MCF 10A (cell line): ENCODE results near the gene BCLAF3. TPM values are rescaled to one million over a fixed set of nuclear protein-coding genes. Genes with fewer than 3 reads are reported as not detected.

Experiments
- BruUV-seq: library from RNA; stranded (reverse); fragments of 400-500 nt; replicated peaks from 2 replicates; lab custom pipeline; 2021; lab: Mats Ljungman, UMichigan
- CTCF ChIA-PET: fragments of 300-600 bp; sonication (Branson Sonifier 250); formaldehyde crosslinking; extraction: SDS; loops from one replicate; lab custom pipeline; 2021; ENCODE audit warnings: antibody characterized with exemption, inconsistent platforms; lab: Yijun Ruan, JAX
- POLR2A ChIA-PET: fragments of 300-600, 350-650 bp; sonication (Branson Sonifier 250); formaldehyde crosslinking; extraction: SDS; loops from one replicate; lab custom pipeline; 2020; ENCODE audit warnings: antibody characterized with exemption, inconsistent platforms; lab: Yijun Ruan, JAX
- DNase-seq: peaks from one replicate; pipeline ENCODE4 v3.0.0-alpha.2; 2018; ENCODE audit not compliant: unreplicated experiment
- H3K27ac Mint-ChIP-seq: one replicate; pipeline ENCODE4 v1.8.0; 2022; ENCODE audit warnings: mild to moderate bottlenecking, low read depth, mixed read lengths; ENCODE audit not compliant: unreplicated experiment
- H3K27me3 Mint-ChIP-seq: one replicate; pipeline ENCODE4 v1.8.0; 2022; ENCODE audit warnings: mixed read lengths; ENCODE audit not compliant: insufficient read depth, unreplicated experiment
- H3K36me3 Mint-ChIP-seq: one replicate; pipeline ENCODE4 v1.8.0; 2022; ENCODE audit warnings: mild to moderate bottlenecking, moderate library complexity, mixed read lengths; ENCODE audit not compliant: insufficient read depth, unreplicated experiment
- H3K4me1 Mint-ChIP-seq: one replicate; pipeline ENCODE4 v1.8.0; 2022; ENCODE audit warnings: mixed read lengths; ENCODE audit not compliant: insufficient read depth, unreplicated experiment
- H3K4me3 Mint-ChIP-seq: one replicate; pipeline ENCODE4 v1.8.0; 2022; ENCODE audit warnings: mild to moderate bottlenecking, moderate library complexity, mixed read lengths; ENCODE audit not compliant: unreplicated experiment
- H3K9me3 Mint-ChIP-seq: one replicate; pipeline ENCODE4 v1.8.0; 2022; ENCODE audit warnings: mixed read lengths; ENCODE audit not compliant: unreplicated experiment
- intact Hi-C: fragments of 100-400 bp; cut with micrococcal nuclease; formaldehyde crosslinking; loops from 2 replicates; pipeline ENCODE4 v1.14.1; 2022
- total RNA-seq: library from RNA; stranded (reverse); gene quantifications from 2 replicates; pipeline ENCODE4 v1.2.3, GENCODE V29; 2022
- TF ChIP-seq, protein P1 (sequence below): fragments of 200-600 bp; IDR thresholded peaks from one replicate; pipeline ENCODE4 v1.8.0; 2022; ENCODE audit warnings: antibody characterized with exemption, mild to moderate bottlenecking; ENCODE audit not compliant: unreplicated experiment

BCLAF3 gene
- total RNA-seq, 1 experiment from 2014 or later, result 8.6 TPM

- Mint-ChIP-seq H3K36me3 (peaks cover 11% of the 10 kb centered on the region), H3K9me3 (no peaks in the 10 kb centered on the region), H3K4me3 (no peak overlapping the region), H3K27me3 (peaks cover 46% of the 10 kb centered on the region), H3K27ac (no peak overlapping the region), H3K4me1 (peaks cover 6% of the 10 kb centered on the region)
- CTCF ChIA-PET, result interaction anchor here (0.5 to 1.1 kb wide), 3 partner anchors 51 to 1157 kb away, joined by 3 to 4 read pairs (median 3); no protein-coding TSS in a partner anchor
- no peak for DNase-seq
- intact Hi-C loops, result no loop called here
- TF ChIP-seq, protein P1, sequence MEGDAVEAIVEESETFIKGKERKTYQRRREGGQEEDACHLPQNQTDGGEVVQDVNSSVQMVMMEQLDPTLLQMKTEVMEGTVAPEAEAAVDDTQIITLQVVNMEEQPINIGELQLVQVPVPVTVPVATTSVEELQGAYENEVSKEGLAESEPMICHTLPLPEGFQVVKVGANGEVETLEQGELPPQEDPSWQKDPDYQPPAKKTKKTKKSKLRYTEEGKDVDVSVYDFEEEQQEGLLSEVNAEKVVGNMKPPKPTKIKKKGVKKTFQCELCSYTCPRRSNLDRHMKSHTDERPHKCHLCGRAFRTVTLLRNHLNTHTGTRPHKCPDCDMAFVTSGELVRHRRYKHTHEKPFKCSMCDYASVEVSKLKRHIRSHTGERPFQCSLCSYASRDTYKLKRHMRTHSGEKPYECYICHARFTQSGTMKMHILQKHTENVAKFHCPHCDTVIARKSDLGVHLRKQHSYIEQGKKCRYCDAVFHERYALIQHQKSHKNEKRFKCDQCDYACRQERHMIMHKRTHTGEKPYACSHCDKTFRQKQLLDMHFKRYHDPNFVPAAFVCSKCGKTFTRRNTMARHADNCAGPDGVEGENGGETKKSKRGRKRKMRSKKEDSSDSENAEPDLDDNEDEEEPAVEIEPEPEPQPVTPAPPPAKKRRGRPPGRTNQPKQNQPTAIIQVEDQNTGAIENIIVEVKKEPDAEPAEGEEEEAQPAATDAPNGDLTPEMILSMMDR, result no peak
- BruUV-seq, result no TSS peak
- POLR2A ChIA-PET, result interaction anchor here (0.6 to 1.4 kb wide), 4 partner anchors 11 to 373 kb away, joined by 3 read pairs; partner anchors contain the start of gene EIF1AX
Measured at GRCh38 chrX:19956306-19956705, 34.6 kb downstream of the BCLAF3 start.

GRCh38 chrX:19955306-19955705 lies 35.6 kb downstream of the BCLAF3 start:
- H3K27me3 Mint-ChIP-seq, result peaks cover 42% of the 10 kb centered on the region
- H3K9me3 Mint-ChIP-seq, result no peaks in the 10 kb centered on the region
- H3K4me3 Mint-ChIP-seq, result no peak overlapping the region
- H3K27ac Mint-ChIP-seq, result no peak overlapping the region
- CTCF ChIA-PET, result no interaction called here
- POLR2A ChIA-PET, result interaction anchor here (1.4 kb wide), 1 partner anchor 186 kb away, joined by 3 read pairs; the partner anchor contains the start of gene EIF1AX
- peaks cover 11% of the 10 kb centered on the region for H3K36me3 Mint-ChIP-seq
- BruUV-seq, result no TSS peak
- no peak for DNase-seq
- intact Hi-C loops, result no loop called here
- H3K4me1 Mint-ChIP-seq, result peaks cover 6% of the 10 kb centered on the region
- TF ChIP-seq, protein P1, result no peak

- H3K27me3 Mint-ChIP-seq, result peaks cover 49% of the 10 kb centered on the region
- TF ChIP-seq, protein P1, result no peak
Measured at GRCh38 chrX:19954335-19955096, 36.3 kb downstream of the BCLAF3 start.

GRCh38 chrX:19953145-19953544 lies 37.7 kb downstream of the BCLAF3 start:
- BruUV-seq, result no TSS peak
- DNase-seq, result no peak

More at GRCh38 chrX:19954335-19955096, 36.3 kb downstream of the BCLAF3 start:
- intact Hi-C loops, result no loop called here
- H3K36me3 Mint-ChIP-seq, result peaks cover 11% of the 10 kb centered on the region
- peaks cover 6% of the 10 kb centered on the region for H3K4me1 Mint-ChIP-seq
- H3K27ac Mint-ChIP-seq, result no peak overlapping the region
- no peaks in the 10 kb centered on the region for H3K9me3 Mint-ChIP-seq
- BruUV-seq, result no TSS peak
- DNase-seq, result no peak
- ChIA-PET POLR2A (no interaction called here), CTCF (no interaction called here)
- no peak overlapping the region for H3K4me3 Mint-ChIP-seq

More at GRCh38 chrX:19953145-19953544, 37.7 kb downstream of the BCLAF3 start:
- ChIA-PET CTCF (interaction anchor here (0.6 to 0.9 kb wide), 2 partner anchors 29 to 38 kb away, joined by 3 read pairs; no protein-coding TSS in a partner anchor), POLR2A (no interaction called here)
- TF ChIP-seq, protein P1, result no peak
- H3K27ac Mint-ChIP-seq, result no peak overlapping the region
- H3K27me3 Mint-ChIP-seq, result peaks cover 49% of the 10 kb centered on the region
- peaks cover 14% of the 10 kb centered on the region for H3K36me3 Mint-ChIP-seq
- intact Hi-C loops, result no loop called here
- H3K4me3 Mint-ChIP-seq, result no peak overlapping the region
- H3K4me1 Mint-ChIP-seq, result peaks cover 6% of the 10 kb centered on the region
- no peaks in the 10 kb centered on the region for H3K9me3 Mint-ChIP-seq
